HCEC 1CT (cell line): ENCODE measurements around the gene PSMC3.

ENCODE experiments used
- DNase-seq: peaks from one replicate; pipeline ENCODE4 v3.0.0-alpha.2; 2017

The PSMC3 gene

GRCh38 chr11:47442514-47442913 is 16.3 kb upstream of the PSMC3 start:
- DNase-seq, result no peak

GRCh38 chr11:47441421-47441820 is 15.2 kb upstream of the PSMC3 start:
- DNase-seq, result no peak

GRCh38 chr11:47440054-47440476 is 13.8 kb upstream of the PSMC3 start:
- no peak for DNase-seq

GRCh38 chr11:47438721-47439120 is 12.5 kb upstream of the PSMC3 start:
- no peak for DNase-seq

GRCh38 chr11:47437746-47438418 is 11.6 kb upstream of the PSMC3 start:
- DNase-seq, result no peak

- no peak for DNase-seq
Measured at GRCh38 chr11:47437218-47437745, 11.0 kb upstream of the PSMC3 start.

- DNase-seq, result no peak
Measured at GRCh38 chr11:47436726-47437125, 10.5 kb upstream of the PSMC3 start.

- no peak for DNase-seq
Measured at GRCh38 chr11:47435687-47436086, 9.4 kb upstream of the PSMC3 start.

- no peak for DNase-seq
Measured at GRCh38 chr11:47434011-47434786, 8.0 kb upstream of the PSMC3 start.

GRCh38 chr11:47433157-47433556 is 6.9 kb upstream of the PSMC3 start:
- DNase-seq, result no peak

- no peak for DNase-seq
Measured at GRCh38 chr11:47431356-47432083, 5.3 kb upstream of the PSMC3 start.

GRCh38 chr11:47430524-47430923 is 4.3 kb upstream of the PSMC3 start:
- no peak for DNase-seq

- DNase-seq, result no peak
Measured at GRCh38 chr11:47425611-47426010, 628 bp downstream of the PSMC3 start.

GRCh38 chr11:47418454-47419259 is 7.6 kb downstream of the PSMC3 start:
- no peak for DNase-seq

GRCh38 chr11:47417712-47418111 is 8.5 kb downstream of the PSMC3 start:
- DNase-seq, result no peak

GRCh38 chr11:47415949-47416472 is 10.2 kb downstream of the PSMC3 start:
- DNase-seq, result peak; percentile 96

- no peak for DNase-seq
Measured at GRCh38 chr11:47415091-47415854, 11.0 kb downstream of the PSMC3 start.

- no peak for DNase-seq
Measured at GRCh38 chr11:47414685-47415070, 11.6 kb downstream of the PSMC3 start.

GRCh38 chr11:47413908-47414684 is 12.1 kb downstream of the PSMC3 start:
- peak; percentile 86 for DNase-seq

GRCh38 chr11:47413351-47413750 is 12.9 kb downstream of the PSMC3 start:
- DNase-seq, result no peak
